Activated CD4-positive, alpha-beta T cell treated with anti-CD3 and anti-CD28 coated beads, Interleukin-2, amount 50 U/mL, for 1 hour (primary cell): ENCODE data around the gene REEP6.
"Not testable (repeated sequence)": the region's sequence is repeated elsewhere in the genome, so short reads cannot be mapped to it uniquely, and the experiment has no call there.

Experiments
- DNase-seq: peaks from one replicate; pipeline ENCODE4 v3.0.0-alpha.2; 2020

The REEP6 gene

GRCh38 chr19:1509602-1510441 is 18.8 kb downstream of the REEP6 start:
- DNase-seq, result no peak

DNA sequence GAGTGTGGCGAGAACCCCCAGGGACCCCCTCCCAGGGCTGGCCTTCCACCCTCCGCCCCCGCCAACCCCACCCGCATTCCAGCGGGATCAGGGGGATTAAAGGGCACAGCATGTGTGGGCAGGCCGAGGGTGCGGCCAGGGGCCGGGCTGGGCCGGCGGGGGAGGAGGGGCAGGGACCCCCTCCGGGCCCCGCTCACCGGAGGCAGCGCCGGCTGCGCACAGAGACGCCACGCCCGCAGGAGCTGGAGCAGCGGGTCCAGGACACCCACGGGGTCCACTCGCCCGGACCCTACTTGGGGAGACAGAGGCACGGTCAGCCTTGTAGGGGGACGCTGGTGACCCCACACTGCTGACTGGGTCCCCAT is 19.4 kb downstream of the REEP6 start:
- DNase-seq, result no peak

DNA sequence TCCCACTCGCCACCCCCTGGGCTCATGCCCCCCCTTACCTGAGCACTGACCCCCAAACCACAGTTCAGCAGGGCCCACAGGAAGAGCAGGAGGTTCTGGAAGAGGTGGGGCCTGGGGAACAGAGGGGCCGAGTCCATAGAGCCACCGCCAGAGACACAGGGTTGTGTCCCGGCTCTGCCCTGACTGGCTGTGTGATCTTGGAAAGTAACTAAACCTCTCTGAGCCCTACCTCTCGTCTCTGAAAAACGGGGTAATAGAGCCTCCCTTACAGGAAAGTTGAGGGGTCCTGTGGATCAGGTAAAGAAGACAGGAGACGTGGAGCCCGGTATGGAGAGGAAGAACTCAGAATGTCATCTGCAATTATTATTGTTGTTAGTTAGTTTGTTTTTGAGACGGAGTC is 19.8 kb downstream of the REEP6 start:
- DNase-seq, result no peak

- DNase-seq, result no peak
Observed at GRCh38 chr19:1511318-1512317, 20.6 kb downstream of the REEP6 start.

DNA sequence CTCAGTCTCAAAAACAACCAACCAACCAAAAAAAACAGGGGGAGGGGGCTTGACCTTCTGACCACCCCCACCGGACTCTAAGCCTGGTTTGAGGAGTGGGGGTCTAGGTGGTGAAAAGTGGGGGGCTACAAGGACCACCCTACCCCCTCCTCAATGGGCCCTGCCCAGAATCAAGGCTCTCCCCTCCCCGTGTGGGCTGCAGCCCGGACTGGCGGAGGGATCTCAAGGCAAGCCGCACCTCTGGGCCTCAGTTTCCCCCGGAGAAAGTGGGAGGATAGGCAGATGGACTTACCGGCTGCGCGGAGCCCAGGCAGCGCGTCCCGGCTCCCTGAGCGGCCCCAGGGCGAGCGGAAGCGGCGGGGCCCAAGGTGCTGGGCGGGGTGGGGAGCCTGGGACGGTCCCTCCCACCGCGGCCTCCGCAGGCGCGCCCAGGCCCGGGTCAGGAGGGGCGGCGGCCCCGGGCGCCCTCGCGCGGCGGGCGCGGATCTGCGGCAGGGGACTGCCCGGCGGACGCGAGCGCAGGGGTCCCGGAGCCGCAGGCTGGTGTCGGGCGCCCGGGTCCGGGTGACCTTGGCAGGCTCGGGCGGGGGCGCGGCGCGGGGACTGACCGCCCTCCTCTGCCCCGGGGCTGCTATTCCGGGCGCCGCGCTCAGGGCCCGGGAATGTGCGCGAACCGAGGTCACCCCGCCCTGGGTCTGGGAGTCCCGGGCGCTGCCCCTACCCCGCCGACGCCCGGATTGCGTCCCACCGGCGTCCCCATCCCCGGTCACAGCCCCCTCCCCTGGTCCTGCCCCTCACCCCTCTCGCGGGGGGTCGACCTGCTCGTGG is 21.9 kb downstream of the REEP6 start, which contains the start of gene ADAMTSL5:
TSS of gene ADAMTSL5 (minus strand) at position 349 of the 828 bp plus-strand sequence. CDS start 2,076 bp downstream, outside the sequence.
- peak; percentile 54 for DNase-seq

DNA sequence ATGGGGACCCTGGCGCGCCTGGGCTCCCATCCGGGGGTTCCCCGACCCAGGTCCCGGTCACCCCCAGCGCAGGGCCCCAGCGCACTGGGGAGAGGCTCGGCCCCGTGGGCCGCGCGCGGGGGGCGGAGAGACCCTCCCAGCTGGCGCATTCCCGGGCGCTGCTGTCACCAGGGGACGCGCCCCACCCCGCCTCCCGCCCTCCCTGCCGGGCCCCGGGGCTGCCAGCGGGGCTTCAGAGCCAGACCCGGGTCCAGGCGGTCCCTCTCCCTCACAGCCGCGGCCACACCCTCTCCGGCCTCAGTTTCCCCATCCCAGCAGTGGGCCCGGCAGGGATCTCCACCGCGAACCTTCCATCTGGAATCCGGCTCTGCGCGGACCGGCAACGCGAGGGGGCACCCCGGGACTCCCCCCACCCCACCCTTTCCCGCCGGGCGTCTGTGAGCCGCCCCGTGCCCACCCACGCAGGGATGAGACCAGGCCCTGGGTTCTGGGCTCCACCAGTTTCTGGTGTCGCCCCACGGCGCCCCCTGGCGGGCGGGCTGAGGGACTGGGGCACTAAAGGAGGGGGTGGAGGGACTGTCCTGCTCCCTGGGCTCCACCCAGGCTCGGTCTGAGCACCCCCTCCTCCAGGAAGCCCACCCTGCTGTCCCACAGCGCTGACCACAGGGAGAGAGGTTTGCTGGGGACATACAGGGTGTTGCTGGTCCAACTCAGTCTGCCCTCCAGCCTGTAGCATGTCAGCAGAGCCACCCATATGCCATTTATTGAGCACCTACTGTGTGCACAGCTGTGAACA is 22.7 kb downstream of the REEP6 start:
- peak; percentile 68 for DNase-seq

DNA sequence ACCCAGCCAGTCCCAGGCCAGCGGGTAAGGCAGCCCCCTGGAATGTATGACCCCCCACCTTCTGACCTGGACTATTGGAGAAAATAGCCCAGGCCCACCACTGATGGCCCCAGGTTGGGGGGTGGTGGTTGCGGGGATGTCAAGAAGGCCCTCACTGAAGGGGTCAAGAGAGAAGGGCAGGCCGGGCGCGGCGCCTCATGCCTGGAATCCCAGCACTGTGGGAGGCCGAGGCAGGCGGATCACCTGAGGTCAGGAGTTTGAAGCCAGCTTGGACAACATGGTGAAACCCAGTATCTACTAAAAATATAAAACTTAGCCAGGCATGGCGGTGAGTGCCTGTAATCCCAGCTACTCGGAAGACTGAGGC is 23.3 kb downstream of the REEP6 start:
- no peak for DNase-seq

GRCh38 chr19:1514986-1515721 is 24.2 kb downstream of the REEP6 start:
- DNase-seq, result no peak

GRCh38 chr19:1516395-1516753 is 25.4 kb downstream of the REEP6 start:
- no peak for DNase-seq

- no peak for DNase-seq
Observed at GRCh38 chr19:1518471-1518870, 27.5 kb downstream of the REEP6 start.

- DNase-seq, result not testable (repeated sequence)
Observed at GRCh38 chr19:1519802-1520201, 28.8 kb downstream of the REEP6 start.

DNA sequence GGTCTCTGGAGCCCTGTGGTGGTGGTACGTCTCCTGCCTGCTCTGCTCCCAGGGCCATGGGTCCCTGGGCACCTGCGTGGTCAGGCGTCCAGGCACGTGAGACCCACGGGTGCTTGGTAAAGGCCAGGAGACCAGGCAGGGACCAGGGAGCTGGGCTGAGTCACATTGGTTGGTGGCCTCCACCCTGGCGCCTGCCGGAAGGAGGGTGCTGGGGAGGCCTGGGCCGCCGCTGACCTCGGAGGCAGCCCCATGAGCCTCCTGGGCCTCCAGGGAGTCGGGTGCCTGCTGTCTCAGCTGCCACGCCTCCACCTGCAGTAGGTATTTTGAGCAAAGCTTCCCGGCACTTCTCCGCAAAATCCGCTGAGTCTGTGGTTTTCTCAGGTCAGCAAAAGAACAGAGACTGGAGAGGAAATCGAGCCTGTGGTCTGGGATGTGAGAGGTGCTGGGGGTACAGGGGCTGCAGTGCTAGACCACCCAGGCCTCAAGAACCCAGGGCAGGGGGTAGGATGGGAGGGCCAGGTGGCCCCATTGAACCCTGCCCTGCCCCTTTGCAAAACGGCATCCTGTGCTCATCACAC is 29.3 kb downstream of the REEP6 start:
- DNase-seq, result no peak

DNA sequence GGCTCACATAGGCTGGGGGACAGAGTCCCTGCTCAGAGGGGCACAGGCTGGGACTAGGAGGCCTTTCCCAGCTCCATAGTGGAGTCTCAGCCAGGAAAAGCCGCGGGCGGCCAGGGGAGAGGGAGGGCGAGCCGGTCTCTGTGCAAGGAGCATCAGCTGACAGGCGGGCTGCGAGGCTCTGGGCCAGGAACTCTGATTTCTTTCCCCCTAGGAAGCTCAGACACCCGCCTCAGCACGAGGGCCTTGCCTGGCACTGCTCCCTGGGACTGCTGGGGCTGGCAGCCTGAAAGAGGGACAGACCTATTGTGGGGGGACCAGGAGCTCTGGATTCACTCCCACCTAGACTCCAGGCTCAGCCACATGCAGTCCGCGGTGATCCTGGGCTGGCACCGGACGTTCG is 30.7 kb downstream of the REEP6 start:
- no peak for DNase-seq

GRCh38 chr19:1522061-1522460 is 31.1 kb downstream of the REEP6 start:
- no peak for DNase-seq

DNA sequence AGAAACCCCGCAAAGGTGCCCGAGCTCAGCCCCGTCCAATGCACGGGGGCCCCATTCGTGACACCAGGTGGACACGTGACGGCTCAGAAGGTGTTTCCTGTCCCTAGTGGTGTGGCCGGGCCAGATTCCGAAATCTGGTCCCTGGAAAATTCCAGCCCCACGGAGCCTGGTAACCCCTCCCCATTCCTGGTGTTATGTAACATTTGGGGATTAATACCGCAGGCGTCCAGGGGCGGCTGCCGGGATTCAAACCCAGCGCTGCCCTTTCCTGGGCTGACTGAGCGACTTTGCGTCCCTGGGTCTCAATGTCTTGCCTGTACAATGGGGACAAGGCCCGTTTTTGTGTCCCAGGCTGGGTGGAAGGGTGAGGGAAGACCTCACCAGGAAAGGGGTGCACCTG is 31.9 kb downstream of the REEP6 start:
- DNase-seq, result no peak

DNA sequence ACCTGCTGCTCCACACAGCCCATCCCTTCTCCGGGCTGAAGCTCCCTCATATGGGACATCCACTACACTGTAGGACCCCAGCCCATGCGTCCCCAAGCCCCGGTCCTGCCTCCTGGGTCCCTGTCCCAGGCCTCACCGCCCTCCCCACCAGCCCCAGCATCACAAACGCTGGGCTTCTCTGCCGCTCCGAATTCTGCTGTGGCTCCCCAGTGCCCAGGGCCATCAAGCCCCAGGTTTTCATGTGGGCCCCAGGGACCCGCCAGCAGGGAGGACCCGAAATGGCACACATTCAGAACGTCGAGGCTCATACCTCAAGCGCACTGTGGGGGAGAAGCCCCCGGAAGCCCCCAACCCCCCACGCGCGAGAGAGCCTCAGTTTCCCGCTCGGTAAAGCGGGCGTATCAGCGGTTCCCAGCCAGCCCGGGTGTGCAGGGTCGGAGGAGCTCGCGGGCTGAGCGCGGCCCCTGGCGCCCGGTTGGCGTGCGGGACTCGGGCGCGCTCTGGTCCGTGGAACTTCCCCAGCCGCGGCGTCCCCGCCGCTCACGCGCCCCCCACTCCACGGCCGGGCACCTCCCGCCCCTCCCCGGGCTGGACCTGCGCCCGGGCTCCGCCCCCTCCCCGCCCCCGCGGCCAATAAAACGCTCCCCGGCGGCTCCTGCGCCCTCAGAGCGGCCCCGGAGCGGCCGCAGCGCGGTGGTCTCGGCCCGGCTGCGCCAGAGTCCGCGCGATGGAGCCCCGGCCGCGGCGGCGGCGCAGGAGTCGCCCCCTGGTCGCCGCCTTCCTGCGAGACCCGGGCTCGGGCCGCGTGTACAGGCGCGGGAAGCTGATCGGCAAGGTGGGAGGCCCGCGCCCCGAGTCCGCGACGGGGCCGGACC is 32.7 kb downstream of the REEP6 start, which contains the start of gene PLK5:
TSS of gene PLK5 (plus strand) at position 666 of the 875 bp plus-strand sequence. CDS start 2,920 bp downstream, outside the sequence.
- no peak for DNase-seq

GRCh38 chr19:1524287-1524971 is 33.4 kb downstream of the REEP6 start:
- DNase-seq, result no peak

- no peak for DNase-seq
Observed at GRCh38 chr19:1524972-1525325, 34.0 kb downstream of the REEP6 start.

GRCh38 chr19:1525343-1525742 is 34.4 kb downstream of the REEP6 start:
- DNase-seq, result no peak
